AG08395 (cell line): ENCODE measurements around the gene VIPR2.
"Not testable (repeated sequence)": the region's sequence is repeated elsewhere in the genome, so short reads cannot be mapped to it uniquely, and the experiment has no call there.

Source experiments
- DNase-seq: peaks from one replicate; pipeline ENCODE4 v3.0.0; 2012; ENCODE audit warnings: mixed read lengths, low spot score

Gene VIPR2

GRCh38 chr7:159144758-159145489 lies at the start of gene VIPR2:
VIPR2 (minus strand) TSS chr7:159144867; CDS start chr7:159144771, 96 bp downstream.
- DNase-seq = no peak

GRCh38 chr7:159193543-159194090 lies 49.0 kb upstream of the VIPR2 start:
- no peak for DNase-seq

GRCh38 chr7:159192725-159193453 lies 48.2 kb upstream of the VIPR2 start:
- DNase-seq = no peak

- no peak for DNase-seq
Observed at GRCh38 chr7:159192013-159192412, 47.3 kb upstream of the VIPR2 start.

GRCh38 chr7:159191236-159191635 lies 46.6 kb upstream of the VIPR2 start:
- DNase-seq = no peak

GRCh38 chr7:159188011-159188410 lies 43.3 kb upstream of the VIPR2 start:
- no peak for DNase-seq

GRCh38 chr7:159179241-159179640 lies 34.6 kb upstream of the VIPR2 start:
- DNase-seq = no peak

GRCh38 chr7:159177284-159177953 lies 32.8 kb upstream of the VIPR2 start:
- no peak for DNase-seq

GRCh38 chr7:159175792-159176191 lies 31.1 kb upstream of the VIPR2 start:
- no peak for DNase-seq

GRCh38 chr7:159175100-159175499 lies 30.4 kb upstream of the VIPR2 start:
- DNase-seq = not testable (repeated sequence)

GRCh38 chr7:159172400-159172799 lies 27.7 kb upstream of the VIPR2 start:
- no peak for DNase-seq

- no peak for DNase-seq
Observed at GRCh38 chr7:159169391-159169790, 24.7 kb upstream of the VIPR2 start.

GRCh38 chr7:159167139-159167538 lies 22.5 kb upstream of the VIPR2 start:
- DNase-seq = no peak

- no peak for DNase-seq
Observed at GRCh38 chr7:159166530-159166929, 21.9 kb upstream of the VIPR2 start.

GRCh38 chr7:159165352-159165751 lies 20.7 kb upstream of the VIPR2 start:
- no peak for DNase-seq

- DNase-seq = not testable (repeated sequence)
Observed at GRCh38 chr7:159163703-159164301, 19.1 kb upstream of the VIPR2 start.

- DNase-seq = not testable (repeated sequence)
Observed at GRCh38 chr7:159162050-159162626, 17.5 kb upstream of the VIPR2 start.

GRCh38 chr7:159160450-159160849 lies 15.8 kb upstream of the VIPR2 start:
- no peak for DNase-seq

GRCh38 chr7:159159731-159160130 lies 15.1 kb upstream of the VIPR2 start:
- no peak for DNase-seq

- DNase-seq = no peak
Observed at GRCh38 chr7:159158888-159159405, 14.3 kb upstream of the VIPR2 start.

GRCh38 chr7:159158125-159158887 lies 13.6 kb upstream of the VIPR2 start:
- no peak for DNase-seq
